GM19035 (cell line): Measurements from ENCODE around the gene RBM18.

Source experiments
- ATAC-seq: cut with Tn5 transposase; IDR thresholded peaks from one replicate; pipeline ENCODE4 v1.9.1; 2021; ENCODE audit not compliant: unreplicated experiment

Gene RBM18

DNA sequence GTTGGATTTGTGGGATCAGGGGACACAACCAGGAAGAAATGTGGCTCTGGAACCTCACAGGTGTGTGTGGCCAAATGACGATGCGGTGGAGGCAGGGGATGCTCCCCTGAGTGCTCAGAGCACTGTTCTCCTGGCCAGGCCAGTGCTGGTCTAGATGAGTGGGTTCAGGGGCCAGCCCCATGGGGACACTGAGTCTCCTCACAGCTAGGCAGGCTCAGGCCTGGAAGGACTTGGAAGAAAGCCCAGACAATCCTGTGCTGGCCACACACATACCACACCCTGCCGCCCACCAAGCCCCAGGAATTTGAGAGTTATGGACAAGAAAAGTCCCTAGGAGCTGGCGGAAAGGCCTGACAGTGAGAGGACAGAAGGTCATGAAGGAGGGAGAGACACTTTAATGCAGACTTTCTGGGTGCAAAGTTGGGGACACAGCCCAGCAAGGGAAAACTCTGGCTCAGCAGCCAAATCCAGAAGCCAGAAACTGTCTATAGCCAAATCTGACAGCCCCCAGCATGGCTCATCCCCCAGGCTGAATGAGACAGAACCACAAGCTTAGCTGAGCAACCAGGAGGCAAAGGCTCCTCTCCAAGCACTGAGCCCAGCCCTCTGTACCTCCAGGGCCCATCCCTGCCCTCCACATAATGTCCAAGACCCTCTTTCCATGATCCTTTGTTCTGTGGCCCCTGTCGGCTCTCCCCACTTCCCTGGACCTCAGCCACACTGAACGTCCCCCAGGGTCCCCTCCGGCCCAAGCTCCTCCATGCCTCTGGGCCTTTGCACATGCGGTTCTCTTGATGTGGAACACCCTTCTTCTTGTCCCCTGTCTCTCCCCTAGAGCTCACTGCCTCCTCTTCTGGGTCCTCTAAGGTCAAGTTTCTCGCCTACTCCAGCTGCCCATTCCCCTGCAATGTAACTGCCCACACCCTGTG, 58.3 kb downstream of the RBM18 start:
- ATAC-seq, result no peak

- ATAC-seq, result no peak
Observed at GRCh38 chr9:122205176-122205575, 59.5 kb downstream of the RBM18 start.

GRCh38 chr9:122204491-122204890, 60.1 kb downstream of the RBM18 start:
- ATAC-seq, result no peak

DNA sequence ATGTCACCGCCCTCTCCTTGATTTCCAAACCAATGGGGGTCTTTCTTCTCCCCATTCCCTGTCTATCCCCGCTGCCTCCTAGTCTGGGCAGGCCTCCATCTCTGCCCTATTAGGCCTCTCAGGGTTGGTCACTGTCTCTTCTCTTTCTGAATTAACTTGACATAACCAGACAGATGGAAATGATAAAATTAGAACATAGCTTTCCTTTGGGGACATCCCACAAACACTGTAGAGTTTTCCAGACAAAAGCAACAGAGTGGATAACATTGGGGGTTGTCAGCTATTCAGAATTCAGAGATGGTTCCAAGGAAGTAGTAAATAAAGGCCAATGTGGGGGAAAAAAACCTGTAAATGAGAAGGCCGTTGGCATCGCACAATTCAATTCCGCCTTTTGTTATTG, 60.6 kb downstream of the RBM18 start:
- no peak for ATAC-seq

DNA sequence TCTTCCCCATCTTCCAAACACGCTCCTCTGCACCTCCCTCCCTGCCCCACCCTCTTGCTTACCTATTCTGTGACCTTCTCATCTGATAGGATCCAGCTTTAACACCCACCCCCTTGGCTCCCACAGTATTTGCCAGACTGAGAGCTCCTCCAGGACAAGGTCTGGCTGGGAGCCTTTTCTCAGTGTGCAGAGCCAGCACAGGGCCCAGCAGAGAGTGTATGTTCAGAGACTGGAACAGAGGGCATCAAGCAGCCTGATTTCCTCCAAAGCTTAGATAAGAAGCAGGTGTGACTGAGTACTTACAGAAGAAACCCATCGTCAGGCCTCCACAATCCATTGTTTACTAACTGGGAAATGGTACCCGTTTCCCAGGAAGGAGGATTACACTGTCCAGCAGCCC, 62.5 kb downstream of the RBM18 start:
- ATAC-seq, result no peak

GRCh38 chr9:122201641-122202040, 63.0 kb downstream of the RBM18 start:
- no peak for ATAC-seq

DNA sequence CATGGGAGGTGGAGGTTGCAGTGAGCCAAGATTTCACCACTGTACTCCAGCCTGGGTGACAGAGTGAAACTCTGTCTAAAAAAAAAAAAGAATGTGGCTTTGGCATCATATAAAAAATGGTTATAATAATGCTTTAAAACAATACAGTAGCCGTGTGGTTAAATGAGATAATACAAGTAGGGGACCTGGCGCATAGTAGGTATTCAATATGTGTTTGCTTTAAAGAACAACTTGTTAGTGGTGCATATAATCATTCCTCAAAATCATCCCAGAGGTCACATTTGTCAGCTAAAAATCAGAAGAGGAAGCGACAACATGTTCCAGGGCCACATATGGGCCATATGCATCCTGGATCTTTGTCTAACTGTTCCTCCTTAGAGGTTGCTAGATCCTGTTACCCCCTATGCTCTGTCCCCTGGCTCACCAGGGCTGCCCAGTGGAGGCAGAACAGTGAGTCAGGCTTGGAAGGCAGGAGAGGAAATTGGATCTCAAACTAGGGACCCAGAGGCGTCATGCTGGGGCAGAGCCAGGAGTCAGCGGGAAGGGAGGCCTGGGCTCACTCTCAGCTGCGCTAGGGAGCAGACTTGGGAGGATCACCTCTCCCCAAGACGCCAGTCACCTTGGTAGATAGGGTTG, 63.6 kb downstream of the RBM18 start:
- no peak for ATAC-seq

DNA sequence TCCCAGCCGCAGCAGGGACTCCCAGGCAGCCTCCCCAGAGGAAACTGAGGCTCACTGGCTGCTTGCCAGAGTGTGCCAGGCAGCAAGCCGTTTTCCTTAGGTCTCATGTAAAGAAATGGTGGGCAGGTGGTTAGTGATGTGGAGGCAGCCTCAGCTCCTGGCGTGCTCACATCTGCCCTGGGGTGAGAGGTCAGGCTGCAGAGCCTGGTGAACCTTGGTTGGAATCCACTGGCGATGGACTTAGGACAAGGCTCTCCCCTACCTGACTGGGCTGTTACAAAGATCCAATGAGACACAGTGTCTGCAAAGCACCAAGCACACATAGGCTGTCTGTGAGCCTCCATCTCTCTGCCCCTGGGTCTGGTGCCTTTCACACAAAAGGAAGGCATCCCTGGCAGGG, 66.8 kb downstream of the RBM18 start:
- no peak for ATAC-seq

GRCh38 chr9:122197426-122197825, 67.2 kb downstream of the RBM18 start:
- ATAC-seq, result no peak

GRCh38 chr9:122195875-122196274, 68.8 kb downstream of the RBM18 start:
- ATAC-seq, result no peak

DNA sequence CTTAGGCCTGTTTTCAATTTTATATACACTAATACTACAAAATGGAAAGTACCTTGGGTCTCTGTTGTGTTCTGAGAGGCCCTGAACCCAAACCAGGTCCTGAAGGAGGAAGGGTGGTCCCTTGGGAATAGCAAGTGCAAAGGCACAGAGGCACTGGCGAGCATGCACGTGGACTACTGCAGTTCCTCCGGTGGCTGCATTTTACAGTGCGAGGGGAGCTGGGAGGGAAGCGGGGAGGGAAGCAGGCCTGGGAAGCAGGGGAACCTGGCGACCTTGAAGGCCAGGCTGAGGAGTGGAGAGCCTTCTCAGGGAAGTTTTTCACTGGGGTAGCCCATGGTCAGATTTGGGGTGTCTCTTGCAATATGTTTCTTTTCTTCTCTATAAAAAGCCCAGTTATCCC, 71.0 kb downstream of the RBM18 start:
- no peak for ATAC-seq

GRCh38 chr9:122192914-122193525, 71.6 kb downstream of the RBM18 start:
- ATAC-seq, result no peak

GRCh38 chr9:122192261-122192875, 72.3 kb downstream of the RBM18 start:
- ATAC-seq, result no peak

GRCh38 chr9:122191584-122191983, 73.1 kb downstream of the RBM18 start:
- ATAC-seq, result no peak

DNA sequence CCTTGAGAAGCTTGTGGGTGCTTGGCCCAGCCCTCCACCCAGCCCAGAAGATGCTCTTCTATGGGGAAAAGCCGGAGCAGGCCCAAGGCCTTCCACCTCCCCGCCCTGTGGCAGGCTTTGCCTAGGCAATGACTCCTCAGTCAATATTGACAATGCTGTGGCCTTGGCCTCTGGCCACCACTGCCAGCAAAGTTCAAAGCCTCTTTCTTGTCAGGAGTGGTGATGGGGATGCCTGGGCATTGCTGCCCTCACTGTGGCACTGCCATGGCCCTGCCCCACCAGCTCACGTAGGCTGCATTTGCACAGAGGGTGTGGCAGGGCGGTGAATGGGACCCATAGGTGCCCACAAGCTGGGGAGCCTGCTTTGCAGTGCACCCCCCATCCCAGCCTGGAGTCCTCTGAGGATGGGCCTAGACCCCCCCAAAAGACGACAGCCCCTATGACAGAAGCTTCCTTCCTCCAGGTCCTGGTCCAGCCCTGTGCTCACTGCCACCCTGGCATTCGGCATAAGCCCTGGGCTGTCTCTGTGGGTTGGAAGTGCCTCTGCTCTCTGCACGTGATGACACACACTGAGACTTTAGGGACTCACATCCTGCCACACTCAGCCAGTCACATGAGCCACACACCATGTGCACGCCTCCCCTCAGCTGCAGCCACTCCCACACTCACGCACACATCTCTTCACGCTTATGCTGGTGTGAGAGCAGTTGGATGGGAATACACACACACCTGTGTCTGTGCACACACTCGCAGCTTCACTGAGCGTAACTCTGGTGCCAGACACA, 73.9 kb downstream of the RBM18 start:
- ATAC-seq, result no peak

DNA sequence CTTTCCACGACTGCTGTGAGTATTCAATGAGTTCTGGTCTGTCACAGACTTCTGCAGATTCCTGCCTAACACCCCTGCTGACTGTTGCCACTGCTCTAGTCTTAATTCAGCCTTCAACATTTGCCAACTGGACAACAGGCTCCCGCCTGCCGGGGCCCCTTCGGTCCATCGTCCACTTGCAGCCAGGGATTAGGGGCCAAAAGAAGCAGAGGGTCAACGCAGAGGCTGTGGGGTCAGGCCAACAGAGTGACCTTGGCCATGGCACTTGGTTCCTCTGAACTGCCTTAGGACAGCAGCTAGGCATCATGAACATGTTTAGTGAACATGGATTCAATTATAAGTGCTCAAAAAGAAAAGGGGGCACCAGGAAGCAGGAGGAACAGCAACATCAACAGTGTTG, 76.3 kb downstream of the RBM18 start:
- ATAC-seq, result no peak
